ENCODE measurements around the gene DLK2. TPM values are rescaled to one million over a fixed set of nuclear protein-coding genes. Genes with fewer than 3 reads are reported as not detected.

Gene DLK2
- total and polyA plus RNA-seq, 2 of the 13 experiments (the other 11 are each of a cell fraction or from before 2014, with no cell fraction given) = 1.2 to 3.8 TPM

GRCh38 chr6:43454696-43455530 lies 435 bp downstream of the DLK2 start (continued):
- TF ChIP-seq ZBTB34 (CRISPR knock-in tag; IDR thresholded peaks at IDR 0.05) (no peak), ZNF124 (CRISPR knock-in tag; IDR thresholded peaks at IDR 0.05) (0 out of 2 replicates have a peak, but pooled peaks have one; percentile 27), ZNF644 (CRISPR knock-in tag; IDR thresholded peaks at IDR 0.05; ENCODE audit: low read depth) (no peak), FOXO1 (CRISPR knock-in tag; IDR thresholded peaks at IDR 0.05) (0 out of 2 replicates have a peak, but pooled peaks have one; percentile 48), KMT2B (CRISPR knock-in tag; IDR thresholded peaks at IDR 0.05) (peak; percentile 56; the same call in 1 of the 2 replicates), ZNF235 (CRISPR knock-in tag; IDR thresholded peaks at IDR 0.05; ENCODE audit: borderline replicate concordance) (peak; percentile 34; the same call in 1 of the 2 replicates), ZNF281 (CRISPR knock-in tag; IDR thresholded peaks at IDR 0.05; ENCODE audit: borderline replicate concordance) (no peak), ZIK1 (CRISPR knock-in tag; IDR thresholded peaks at IDR 0.05; ENCODE audit: borderline replicate concordance, low read depth) (0 out of 2 replicates have a peak, but pooled peaks have one; percentile 69), ZNF24 (IDR thresholded peaks at IDR 0.05) (no peak), RARA (CRISPR knock-in tag; IDR thresholded peaks at IDR 0.05) (peak; percentile 36; the same call in 1 of the 2 replicates), PHF5A (CRISPR knock-in tag; IDR thresholded peaks at IDR 0.05; ENCODE audit: low read depth, unreplicated experiment) (no peak), SP1 (IDR thresholded peaks at IDR 0.05) (no peak), SP1 (CRISPR knock-in tag; IDR thresholded peaks at IDR 0.05) (no peak; the same call in 1 of the 2 replicates), UBTF (CRISPR knock-in tag; IDR thresholded peaks at IDR 0.05) (peak; percentile 87), ZNF619 (CRISPR knock-in tag; IDR thresholded peaks at IDR 0.05) (0 out of 2 replicates have a peak, but pooled peaks have one; percentile 36), NFKB2 (CRISPR knock-in tag; IDR thresholded peaks at IDR 0.05; ENCODE audit: borderline replicate concordance) (peak; percentile 49; the same call in 1 of the 2 replicates), KLF9 (CRISPR knock-in tag; IDR thresholded peaks at IDR 0.05; ENCODE audit: low read depth) (no peak), MEIS1 (CRISPR knock-in tag; IDR thresholded peaks at IDR 0.05; ENCODE audit: borderline replicate concordance) (no peak; the same call in 1 of the 2 replicates), KDM3A (CRISPR knock-in tag; IDR thresholded peaks at IDR 0.05; ENCODE audit: low read depth) (peak; percentile 18; the same call in 1 of the 2 replicates)
- TF ChIP-seq, protein P1, sequence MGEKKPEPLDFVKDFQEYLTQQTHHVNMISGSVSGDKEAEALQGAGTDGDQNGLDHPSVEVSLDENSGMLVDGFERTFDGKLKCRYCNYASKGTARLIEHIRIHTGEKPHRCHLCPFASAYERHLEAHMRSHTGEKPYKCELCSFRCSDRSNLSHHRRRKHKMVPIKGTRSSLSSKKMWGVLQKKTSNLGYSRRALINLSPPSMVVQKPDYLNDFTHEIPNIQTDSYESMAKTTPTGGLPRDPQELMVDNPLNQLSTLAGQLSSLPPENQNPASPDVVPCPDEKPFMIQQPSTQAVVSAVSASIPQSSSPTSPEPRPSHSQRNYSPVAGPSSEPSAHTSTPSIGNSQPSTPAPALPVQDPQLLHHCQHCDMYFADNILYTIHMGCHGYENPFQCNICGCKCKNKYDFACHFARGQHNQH (CRISPR knock-in tag; IDR thresholded peaks at IDR 0.05) = peak; percentile 39; the same call in 1 of the 2 replicates
- TF ChIP-seq, protein P2, sequence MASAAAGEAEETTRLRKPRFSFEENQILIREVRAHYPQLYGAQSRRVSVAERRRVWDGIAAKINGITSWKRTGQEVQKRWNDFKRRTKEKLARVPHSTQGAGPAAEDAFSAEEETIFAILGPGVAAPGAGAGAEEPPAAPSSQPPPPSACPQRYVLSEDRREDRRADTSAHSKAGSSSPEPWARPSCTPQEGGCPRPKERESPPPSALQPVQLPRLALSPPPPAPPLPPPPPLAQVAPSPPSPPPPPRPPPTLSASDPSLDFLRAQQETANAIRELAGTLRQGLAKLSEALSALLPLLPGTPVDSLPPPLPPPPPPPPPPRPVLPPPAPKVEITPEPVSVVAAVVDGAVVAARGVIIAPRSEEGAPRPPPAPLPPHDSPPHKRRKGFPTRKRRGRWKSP (CRISPR knock-in tag; IDR thresholded peaks at IDR 0.05) = peak; percentile 35; the same call in 1 of the 2 replicates
